ENCODE data around the gene TMEM108. TPM values are rescaled to one million over a fixed set of nuclear protein-coding genes. Genes with fewer than 3 reads are reported as not detected.

Gene TMEM108
- total and polyA plus RNA-seq, 2 experiments from 2014 or later: 7.4 to 15.3 TPM

DNA sequence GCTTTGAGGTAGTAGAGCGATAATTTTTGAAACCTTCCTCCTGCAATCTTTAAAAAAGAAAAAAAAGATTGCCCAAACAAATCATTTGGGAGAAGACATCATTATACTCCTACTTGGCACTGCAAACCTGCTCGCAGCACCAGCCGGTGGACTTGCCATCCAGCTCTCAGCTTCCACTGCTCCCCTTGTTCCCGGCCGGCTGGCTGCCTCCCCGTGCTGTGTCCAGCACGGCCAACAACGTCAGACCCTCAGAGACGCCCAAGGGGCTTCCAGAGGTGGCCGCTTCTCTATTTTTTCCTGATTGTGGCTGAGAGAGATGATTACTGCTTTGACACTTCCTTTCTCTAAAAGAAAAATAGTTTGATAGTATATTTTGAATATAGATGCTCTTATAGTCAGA lies 358.7 kb downstream of the TMEM108 start:
- DNase-seq (ENCODE audit: low spot score) (no peak), ATAC-seq (no peak)
- Histone ChIP-seq H3K4me1 (ENCODE audit: insufficient read depth) (no peaks in the 10 kb centered on the region), H3K27me3 (ENCODE audit: insufficient read depth) (no peaks in the 10 kb centered on the region), H3K9me2 (ENCODE audit: insufficient read depth) (no peaks in the 10 kb centered on the region), H3K36me3 (ENCODE audit: insufficient read depth) (no peaks in the 10 kb centered on the region), H3K4me3 (no peak overlapping the region), H2AFZ (no peak overlapping the region), H3K79me2 (replicated peaks; ENCODE audit: insufficient read depth) (no peaks in the 10 kb centered on the region), H4K20me1 (replicated peaks; ENCODE audit: insufficient read depth) (no peaks in the 10 kb centered on the region), H3F3A (replicated peaks; ENCODE audit: low read depth) (no peaks in the 10 kb centered on the region), H3K4me2 (no peak overlapping the region), H3K27ac (ENCODE audit: low read depth) (no peak overlapping the region)
- no peaks in the 10 kb centered on the region for H3K9me3 Mint-ChIP-seq
- peaks cover 6% of the 10 kb centered on the region for H3K27me3 Mint-ChIP-seq (ENCODE audit: insufficient read depth, low read depth, poor library complexity)
- H3K4me1 Mint-ChIP-seq: no peaks in the 10 kb centered on the region; the same call in 2 of the 3 replicates
- H3K36me3 Mint-ChIP-seq (ENCODE audit: low read depth): peaks cover 4% of the 10 kb centered on the region; the same call in 2 of the 3 replicates
- H3K4me3 Mint-ChIP-seq: no peak overlapping the region
- no peak overlapping the region for H3K27ac Mint-ChIP-seq
- TF ChIP-seq ZNF114 (CRISPR knock-in tag; IDR thresholded peaks at IDR 0.05): no peak
- TF ChIP-seq CREB1 (CRISPR knock-in tag; IDR thresholded peaks at IDR 0.05; ENCODE audit: low read depth): no peak
- no peak for TF ChIP-seq POLR2AphosphoS5 (IDR thresholded peaks at IDR 0.05; ENCODE audit: low read depth)
- TF ChIP-seq ZNF331 (CRISPR knock-in tag; IDR thresholded peaks at IDR 0.05; ENCODE audit: low read depth): no peak
- no peak for TF ChIP-seq EZH2 (IDR thresholded peaks at IDR 0.05; ENCODE audit: low read depth, unreplicated experiment)
- TF ChIP-seq, protein P1, sequence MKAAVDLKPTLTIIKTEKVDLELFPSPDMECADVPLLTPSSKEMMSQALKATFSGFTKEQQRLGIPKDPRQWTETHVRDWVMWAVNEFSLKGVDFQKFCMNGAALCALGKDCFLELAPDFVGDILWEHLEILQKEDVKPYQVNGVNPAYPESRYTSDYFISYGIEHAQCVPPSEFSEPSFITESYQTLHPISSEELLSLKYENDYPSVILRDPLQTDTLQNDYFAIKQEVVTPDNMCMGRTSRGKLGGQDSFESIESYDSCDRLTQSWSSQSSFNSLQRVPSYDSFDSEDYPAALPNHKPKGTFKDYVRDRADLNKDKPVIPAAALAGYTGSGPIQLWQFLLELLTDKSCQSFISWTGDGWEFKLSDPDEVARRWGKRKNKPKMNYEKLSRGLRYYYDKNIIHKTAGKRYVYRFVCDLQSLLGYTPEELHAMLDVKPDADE (IDR thresholded peaks at IDR 0.05): no peak
- no peak for TF ChIP-seq JUNB (IDR thresholded peaks at IDR 0.05; ENCODE audit: unreplicated experiment)

DNA sequence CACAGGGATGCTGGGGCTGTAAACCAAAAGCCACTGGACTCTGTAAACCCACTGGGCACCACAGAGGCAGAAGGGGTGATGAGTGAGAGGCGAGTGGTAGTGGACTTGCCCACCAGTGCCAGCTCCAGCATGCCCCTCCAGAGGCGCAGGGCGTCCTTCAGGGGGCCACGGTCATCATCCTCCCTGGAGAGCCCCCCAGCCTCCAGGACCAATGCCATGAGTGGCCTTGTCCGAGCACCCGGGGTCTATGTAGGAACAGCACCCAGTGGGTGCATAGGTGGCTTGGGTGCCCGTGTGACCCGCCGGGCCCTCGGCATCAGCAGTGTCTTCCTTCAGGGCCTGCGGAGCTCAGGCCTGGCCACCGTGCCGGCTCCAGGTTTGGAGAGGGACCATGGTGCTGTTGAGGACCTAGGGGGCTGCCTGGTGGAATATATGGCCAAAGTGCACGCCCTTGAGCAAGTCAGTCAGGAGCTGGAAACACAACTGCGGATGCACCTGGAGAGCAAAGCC lies 361.9 kb downstream of the TMEM108 start, which contains the start of gene BFSP2:
BFSP2 (plus strand) TSS at position 51 of the 510 bp plus-strand sequence; CDS start at position 79, 28 bp downstream.
- H2AFZ ChIP-seq: no peak within 1 kb of the TSS
- no peaks in the 10 kb centered on the region for H4K20me1 ChIP-seq (replicated peaks; ENCODE audit: insufficient read depth)
- DNase-seq (ENCODE audit: low spot score): no peak
- no peaks in the 10 kb centered on the region for H3K79me2 ChIP-seq (replicated peaks; ENCODE audit: insufficient read depth)
- H3K4me2 ChIP-seq: no peak within 1 kb of the TSS
- Mint-ChIP-seq H3K27me3 (ENCODE audit: insufficient read depth, low read depth, poor library complexity) (peaks cover 5% of the 10 kb centered on the region), H3K4me1 (peaks cover 13% of the 10 kb centered on the region), H3K27ac (no peak within 1 kb of the TSS), H3K9me3 (no peaks in the 10 kb centered on the region), H3K36me3 (ENCODE audit: low read depth) (no peaks in the 10 kb centered on the region), H3K4me3 (no peak within 1 kb of the TSS)
- no peaks in the 10 kb centered on the region for H3F3A ChIP-seq (replicated peaks; ENCODE audit: low read depth)
- no peaks in the 10 kb centered on the region for H3K36me3 ChIP-seq (ENCODE audit: insufficient read depth)
- TF ChIP-seq ZNF331 (CRISPR knock-in tag; IDR thresholded peaks at IDR 0.05; ENCODE audit: low read depth) (no peak), ZNF114 (CRISPR knock-in tag; IDR thresholded peaks at IDR 0.05) (no peak), NANOG (IDR thresholded peaks at IDR 0.05; ENCODE audit: borderline replicate concordance) (no peak), EZH2phosphoT487 (IDR thresholded peaks at IDR 0.05; ENCODE audit: unreplicated experiment) (no peak), JUNB (IDR thresholded peaks at IDR 0.05; ENCODE audit: unreplicated experiment) (no peak)
- TF ChIP-seq, protein P2, sequence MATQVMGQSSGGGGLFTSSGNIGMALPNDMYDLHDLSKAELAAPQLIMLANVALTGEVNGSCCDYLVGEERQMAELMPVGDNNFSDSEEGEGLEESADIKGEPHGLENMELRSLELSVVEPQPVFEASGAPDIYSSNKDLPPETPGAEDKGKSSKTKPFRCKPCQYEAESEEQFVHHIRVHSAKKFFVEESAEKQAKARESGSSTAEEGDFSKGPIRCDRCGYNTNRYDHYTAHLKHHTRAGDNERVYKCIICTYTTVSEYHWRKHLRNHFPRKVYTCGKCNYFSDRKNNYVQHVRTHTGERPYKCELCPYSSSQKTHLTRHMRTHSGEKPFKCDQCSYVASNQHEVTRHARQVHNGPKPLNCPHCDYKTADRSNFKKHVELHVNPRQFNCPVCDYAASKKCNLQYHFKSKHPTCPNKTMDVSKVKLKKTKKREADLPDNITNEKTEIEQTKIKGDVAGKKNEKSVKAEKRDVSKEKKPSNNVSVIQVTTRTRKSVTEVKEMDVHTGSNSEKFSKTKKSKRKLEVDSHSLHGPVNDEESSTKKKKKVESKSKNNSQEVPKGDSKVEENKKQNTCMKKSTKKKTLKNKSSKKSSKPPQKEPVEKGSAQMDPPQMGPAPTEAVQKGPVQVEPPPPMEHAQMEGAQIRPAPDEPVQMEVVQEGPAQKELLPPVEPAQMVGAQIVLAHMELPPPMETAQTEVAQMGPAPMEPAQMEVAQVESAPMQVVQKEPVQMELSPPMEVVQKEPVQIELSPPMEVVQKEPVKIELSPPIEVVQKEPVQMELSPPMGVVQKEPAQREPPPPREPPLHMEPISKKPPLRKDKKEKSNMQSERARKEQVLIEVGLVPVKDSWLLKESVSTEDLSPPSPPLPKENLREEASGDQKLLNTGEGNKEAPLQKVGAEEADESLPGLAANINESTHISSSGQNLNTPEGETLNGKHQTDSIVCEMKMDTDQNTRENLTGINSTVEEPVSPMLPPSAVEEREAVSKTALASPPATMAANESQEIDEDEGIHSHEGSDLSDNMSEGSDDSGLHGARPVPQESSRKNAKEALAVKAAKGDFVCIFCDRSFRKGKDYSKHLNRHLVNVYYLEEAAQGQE (IDR thresholded peaks at IDR 0.05; ENCODE audit: unreplicated experiment): no peak
- TF ChIP-seq, protein P3, sequence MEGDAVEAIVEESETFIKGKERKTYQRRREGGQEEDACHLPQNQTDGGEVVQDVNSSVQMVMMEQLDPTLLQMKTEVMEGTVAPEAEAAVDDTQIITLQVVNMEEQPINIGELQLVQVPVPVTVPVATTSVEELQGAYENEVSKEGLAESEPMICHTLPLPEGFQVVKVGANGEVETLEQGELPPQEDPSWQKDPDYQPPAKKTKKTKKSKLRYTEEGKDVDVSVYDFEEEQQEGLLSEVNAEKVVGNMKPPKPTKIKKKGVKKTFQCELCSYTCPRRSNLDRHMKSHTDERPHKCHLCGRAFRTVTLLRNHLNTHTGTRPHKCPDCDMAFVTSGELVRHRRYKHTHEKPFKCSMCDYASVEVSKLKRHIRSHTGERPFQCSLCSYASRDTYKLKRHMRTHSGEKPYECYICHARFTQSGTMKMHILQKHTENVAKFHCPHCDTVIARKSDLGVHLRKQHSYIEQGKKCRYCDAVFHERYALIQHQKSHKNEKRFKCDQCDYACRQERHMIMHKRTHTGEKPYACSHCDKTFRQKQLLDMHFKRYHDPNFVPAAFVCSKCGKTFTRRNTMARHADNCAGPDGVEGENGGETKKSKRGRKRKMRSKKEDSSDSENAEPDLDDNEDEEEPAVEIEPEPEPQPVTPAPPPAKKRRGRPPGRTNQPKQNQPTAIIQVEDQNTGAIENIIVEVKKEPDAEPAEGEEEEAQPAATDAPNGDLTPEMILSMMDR (conservative IDR thresholded peaks at IDR 0.05; ENCODE audit: low read depth in 2 of 2): no peak
- H3K4me1 ChIP-seq (ENCODE audit: insufficient read depth): no peaks in the 10 kb centered on the region
- no peaks in the 10 kb centered on the region for H3K27me3 ChIP-seq (ENCODE audit: insufficient read depth)
- H3K4me3 ChIP-seq: no peak within 1 kb of the TSS
- no peak within 1 kb of the TSS for H3K27ac ChIP-seq (ENCODE audit: low read depth)
- no peak for ATAC-seq
- H3K9me2 ChIP-seq (ENCODE audit: insufficient read depth): no peaks in the 10 kb centered on the region
